OCI-LY7 (cell line): ENCODE results near the gene SPRYD4.

Source experiments
- EZH2phosphoT487 ChIP-seq: fragments of 200-600 bp; sonication (generic); IDR thresholded peaks from 2 replicates; pipeline ENCODE4 v1.6.1; 2018; ENCODE audit warnings: low read depth, borderline replicate concordance, mild to moderate bottlenecking, mixed run types, antibody characterized with exemption, low read length, moderate library complexity, mixed read lengths
- TF ChIP-seq, protein P1 (sequence below): fragments of 200-600 bp; sonication (generic); conservative IDR thresholded peaks from 2 replicates; pipeline ENCODE4 v1.5.1; 2014; ENCODE audit warnings: mild to moderate bottlenecking, antibody characterized with exemption, low read length, moderate library complexity, mixed read lengths

DNA sequence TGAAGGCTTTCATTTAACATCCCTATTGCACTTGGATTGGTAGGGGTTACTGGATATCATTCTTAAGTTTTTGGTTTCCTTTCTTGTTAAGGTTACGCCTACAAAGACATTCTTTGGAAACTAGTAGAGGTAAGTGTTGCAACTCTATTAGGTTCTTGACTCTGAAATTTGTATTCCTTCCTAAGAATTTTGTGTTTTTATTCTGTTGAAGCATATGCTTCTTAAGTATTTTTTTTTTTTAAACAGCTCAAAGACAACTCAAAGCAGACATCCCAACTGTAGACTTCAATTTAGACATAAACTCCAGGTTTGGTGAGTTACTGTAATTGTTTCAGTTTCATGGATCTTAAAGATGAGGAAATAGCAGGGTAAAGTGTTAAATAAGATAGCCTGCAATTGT is 52.1 kb downstream of the SPRYD4 start:
- TF ChIP-seq, protein P1, sequence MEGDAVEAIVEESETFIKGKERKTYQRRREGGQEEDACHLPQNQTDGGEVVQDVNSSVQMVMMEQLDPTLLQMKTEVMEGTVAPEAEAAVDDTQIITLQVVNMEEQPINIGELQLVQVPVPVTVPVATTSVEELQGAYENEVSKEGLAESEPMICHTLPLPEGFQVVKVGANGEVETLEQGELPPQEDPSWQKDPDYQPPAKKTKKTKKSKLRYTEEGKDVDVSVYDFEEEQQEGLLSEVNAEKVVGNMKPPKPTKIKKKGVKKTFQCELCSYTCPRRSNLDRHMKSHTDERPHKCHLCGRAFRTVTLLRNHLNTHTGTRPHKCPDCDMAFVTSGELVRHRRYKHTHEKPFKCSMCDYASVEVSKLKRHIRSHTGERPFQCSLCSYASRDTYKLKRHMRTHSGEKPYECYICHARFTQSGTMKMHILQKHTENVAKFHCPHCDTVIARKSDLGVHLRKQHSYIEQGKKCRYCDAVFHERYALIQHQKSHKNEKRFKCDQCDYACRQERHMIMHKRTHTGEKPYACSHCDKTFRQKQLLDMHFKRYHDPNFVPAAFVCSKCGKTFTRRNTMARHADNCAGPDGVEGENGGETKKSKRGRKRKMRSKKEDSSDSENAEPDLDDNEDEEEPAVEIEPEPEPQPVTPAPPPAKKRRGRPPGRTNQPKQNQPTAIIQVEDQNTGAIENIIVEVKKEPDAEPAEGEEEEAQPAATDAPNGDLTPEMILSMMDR, result no peak
- TF ChIP-seq EZH2phosphoT487, result no peak
